ENCODE measurements around the gene CDK5RAP2. TPM values are rescaled to one million over a fixed set of nuclear protein-coding genes. Genes with fewer than 3 reads are reported as not detected.

Gene CDK5RAP2
- total and polyA plus RNA-seq, 2 experiments from 2014 or later, result 23.9 to 30.9 TPM

DNA sequence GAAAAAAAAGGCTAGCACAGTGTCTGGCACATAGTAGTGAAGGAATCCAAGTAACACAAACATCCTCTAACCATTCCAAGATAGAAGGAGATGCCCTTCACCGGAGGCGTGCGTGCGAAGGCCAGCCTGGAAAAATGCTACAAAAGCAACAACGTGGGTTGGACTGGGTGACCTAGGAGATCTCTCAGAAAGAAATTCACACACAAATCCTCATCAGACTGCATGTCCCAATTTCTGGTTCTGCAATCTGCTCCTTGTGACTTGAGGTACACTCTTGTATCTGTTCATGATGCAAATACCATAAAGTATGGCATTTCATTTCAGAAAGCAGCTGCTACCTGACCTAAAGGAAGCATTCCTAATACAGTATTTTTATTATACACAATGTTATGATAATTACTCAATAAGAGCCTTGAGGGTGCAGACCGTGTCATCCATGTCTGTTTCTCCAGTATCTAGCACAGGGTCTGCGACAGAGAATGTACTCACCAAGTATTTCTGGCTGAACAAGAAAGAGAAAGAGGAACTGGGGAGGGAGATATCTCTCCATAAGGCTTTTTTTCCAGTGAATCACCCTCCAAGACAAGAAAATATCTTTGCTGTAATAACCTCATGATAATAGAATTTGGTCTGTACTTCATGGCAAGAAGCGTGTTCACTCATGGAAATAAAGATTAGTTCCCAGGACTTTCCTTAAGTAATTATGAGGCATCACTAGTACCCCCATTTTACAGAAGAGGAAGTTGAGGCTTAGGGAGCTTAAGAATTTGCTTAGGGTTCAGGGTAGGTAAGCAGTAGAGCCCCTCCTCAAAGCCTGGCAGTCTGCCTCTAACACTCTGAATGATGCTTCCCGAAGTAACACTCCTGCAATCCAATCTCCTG, 138.3 kb downstream of the CDK5RAP2 start:
- Histone ChIP-seq H3K4me2 (no peak overlapping the region), H3K4me3 (no peak overlapping the region), H3K27ac (peak overlapping the region; percentile 69), H3K4me1 (ENCODE audit: insufficient read depth) (peaks cover 5% of the 10 kb centered on the region), H4K20me1 (ENCODE audit: insufficient read depth, poor library complexity, severe bottlenecking) (no peaks in the 10 kb centered on the region), H3K36me3 (replicated peaks; ENCODE audit: insufficient read depth, low read depth) (no peaks in the 10 kb centered on the region), H3K27me3 (no peaks in the 10 kb centered on the region), H3K79me2 (no peaks in the 10 kb centered on the region), H3K9me3 (ENCODE audit: low read depth) (no peaks in the 10 kb centered on the region), H2AFZ (no peak overlapping the region), H3K9me2 (replicated peaks; ENCODE audit: insufficient read depth) (no peaks in the 10 kb centered on the region)
- TF ChIP-seq, protein P1, sequence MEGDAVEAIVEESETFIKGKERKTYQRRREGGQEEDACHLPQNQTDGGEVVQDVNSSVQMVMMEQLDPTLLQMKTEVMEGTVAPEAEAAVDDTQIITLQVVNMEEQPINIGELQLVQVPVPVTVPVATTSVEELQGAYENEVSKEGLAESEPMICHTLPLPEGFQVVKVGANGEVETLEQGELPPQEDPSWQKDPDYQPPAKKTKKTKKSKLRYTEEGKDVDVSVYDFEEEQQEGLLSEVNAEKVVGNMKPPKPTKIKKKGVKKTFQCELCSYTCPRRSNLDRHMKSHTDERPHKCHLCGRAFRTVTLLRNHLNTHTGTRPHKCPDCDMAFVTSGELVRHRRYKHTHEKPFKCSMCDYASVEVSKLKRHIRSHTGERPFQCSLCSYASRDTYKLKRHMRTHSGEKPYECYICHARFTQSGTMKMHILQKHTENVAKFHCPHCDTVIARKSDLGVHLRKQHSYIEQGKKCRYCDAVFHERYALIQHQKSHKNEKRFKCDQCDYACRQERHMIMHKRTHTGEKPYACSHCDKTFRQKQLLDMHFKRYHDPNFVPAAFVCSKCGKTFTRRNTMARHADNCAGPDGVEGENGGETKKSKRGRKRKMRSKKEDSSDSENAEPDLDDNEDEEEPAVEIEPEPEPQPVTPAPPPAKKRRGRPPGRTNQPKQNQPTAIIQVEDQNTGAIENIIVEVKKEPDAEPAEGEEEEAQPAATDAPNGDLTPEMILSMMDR (IDR thresholded peaks at IDR 0.05; ENCODE audit: poor library complexity), result no peak
- TF ChIP-seq EZH2phosphoT487 (IDR thresholded peaks at IDR 0.05; ENCODE audit: low read depth, severe bottlenecking, unreplicated experiment) (no peak), EZH2 (IDR thresholded peaks at IDR 0.05; ENCODE audit: borderline replicate concordance) (no peak)
- WGBS (ENCODE audit: low lambda C conversion rate, missing lambda C conversion rate), result 84% methylated on average over 9 of the region's 9 CpGs
- DNase-seq (ENCODE audit: low spot score), result peak; percentile 33

DNA sequence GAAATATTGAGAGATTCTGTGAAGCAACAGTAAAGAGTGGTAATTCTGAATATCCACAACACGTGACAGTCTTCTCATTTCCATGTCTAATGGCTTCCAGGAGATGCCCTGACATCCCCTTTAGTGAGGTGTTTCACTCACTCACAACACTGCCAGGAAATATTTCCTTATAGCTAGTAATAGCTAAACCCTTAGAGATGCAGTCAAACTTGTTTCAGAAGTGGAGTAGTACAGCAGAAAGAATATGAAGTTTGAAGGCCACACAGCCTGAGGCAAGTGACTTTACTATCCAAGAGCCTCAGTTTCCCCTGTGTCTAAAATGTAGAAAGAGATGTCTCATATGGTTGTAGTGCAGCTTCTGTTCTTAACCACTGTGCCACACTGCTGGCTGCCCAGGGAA, 139.2 kb downstream of the CDK5RAP2 start:
- no peaks in the 10 kb centered on the region for H3K36me3 ChIP-seq (replicated peaks; ENCODE audit: insufficient read depth, low read depth)

DNA sequence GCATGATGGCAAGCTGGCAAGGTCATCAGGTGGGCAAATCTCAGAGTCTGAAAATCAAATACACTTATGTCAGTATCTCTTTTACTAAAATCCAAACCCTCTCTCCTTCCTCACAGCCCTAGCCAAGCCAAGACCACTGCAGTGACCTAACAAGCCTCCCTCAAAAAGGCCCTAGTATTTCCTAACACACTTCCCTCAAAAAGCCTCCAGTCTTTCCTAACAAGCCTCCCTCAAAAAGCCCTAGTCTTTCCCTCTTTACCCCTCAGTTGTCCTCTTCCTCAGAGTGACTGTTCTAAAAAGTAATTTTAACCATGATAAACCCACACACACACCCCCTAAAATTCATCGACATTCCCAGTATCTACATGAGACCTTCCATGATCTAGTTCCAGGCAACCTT, 140.0 kb downstream of the CDK5RAP2 start:
- Histone ChIP-seq H3K36me3 (replicated peaks; ENCODE audit: insufficient read depth, low read depth) (no peaks in the 10 kb centered on the region), H3K9me3 (ENCODE audit: low read depth) (no peaks in the 10 kb centered on the region)
- TF ChIP-seq, protein P1 (IDR thresholded peaks at IDR 0.05; ENCODE audit: poor library complexity), result no peak
- TF ChIP-seq EZH2phosphoT487 (IDR thresholded peaks at IDR 0.05; ENCODE audit: low read depth, severe bottlenecking, unreplicated experiment), result no peak
- TF ChIP-seq EZH2 (IDR thresholded peaks at IDR 0.05; ENCODE audit: borderline replicate concordance), result no peak

More for the DNA sequence above, 139.2 kb downstream of the CDK5RAP2 start:
- DNase-seq (ENCODE audit: low spot score), result no peak
- Histone ChIP-seq H2AFZ (no peak overlapping the region), H3K27me3 (no peaks in the 10 kb centered on the region), H3K9me2 (replicated peaks; ENCODE audit: insufficient read depth) (no peaks in the 10 kb centered on the region), H3K4me1 (ENCODE audit: insufficient read depth) (peaks cover 5% of the 10 kb centered on the region), H3K4me2 (no peak overlapping the region), H4K20me1 (ENCODE audit: insufficient read depth, poor library complexity, severe bottlenecking) (no peaks in the 10 kb centered on the region), H3K79me2 (no peaks in the 10 kb centered on the region), H3K4me3 (no peak overlapping the region), H3K27ac (peak overlapping the region; percentile 69), H3K9me3 (ENCODE audit: low read depth) (no peaks in the 10 kb centered on the region)
- TF ChIP-seq EZH2 (IDR thresholded peaks at IDR 0.05; ENCODE audit: borderline replicate concordance) (no peak), EZH2phosphoT487 (IDR thresholded peaks at IDR 0.05; ENCODE audit: low read depth, severe bottlenecking, unreplicated experiment) (no peak)
- TF ChIP-seq, protein P1 (IDR thresholded peaks at IDR 0.05; ENCODE audit: poor library complexity), result no peak
- 95% methylated on average over 1 of the region's 1 CpG for WGBS (ENCODE audit: low lambda C conversion rate, missing lambda C conversion rate)

More for the DNA sequence above, 140.0 kb downstream of the CDK5RAP2 start:
- Histone ChIP-seq H3K4me3 (no peak overlapping the region), H4K20me1 (ENCODE audit: insufficient read depth, poor library complexity, severe bottlenecking) (no peaks in the 10 kb centered on the region), H2AFZ (no peak overlapping the region), H3K79me2 (no peaks in the 10 kb centered on the region), H3K27ac (no peak overlapping the region), H3K9me2 (replicated peaks; ENCODE audit: insufficient read depth) (no peaks in the 10 kb centered on the region), H3K4me2 (no peak overlapping the region), H3K27me3 (no peaks in the 10 kb centered on the region), H3K4me1 (ENCODE audit: insufficient read depth) (peaks cover 5% of the 10 kb centered on the region)
- WGBS (ENCODE audit: low lambda C conversion rate, missing lambda C conversion rate), result 89% methylated on average over 1 of the region's 1 CpG
- DNase-seq (ENCODE audit: low spot score), result no peak
